K562 (cell line): Measurements from ENCODE around the gene CEP78.

Experiments used
- KAT2B ChIP-seq: IDR thresholded peaks from one replicate; pipeline ENCODE4 v1.6.1; 2012; ENCODE audit warnings: low read depth, mild to moderate bottlenecking, control low read depth, inconsistent platforms, low read length, moderate library complexity
- NCOR1 ChIP-seq: fragments of 450-650 bp; IDR thresholded peaks from 2 replicates; pipeline ENCODE4 v1.6.1; 2016; ENCODE audit warnings: mild to moderate bottlenecking, moderate library complexity
- ZZZ3 ChIP-seq: fragments of 450-650 bp; IDR thresholded peaks from 2 replicates; pipeline ENCODE4 v1.6.1; 2016; ENCODE audit warnings: antibody characterized with exemption, mild to moderate bottlenecking, moderate library complexity

- TF ChIP-seq NCOR1 (no peak), KAT2B (no peak), ZZZ3 (no peak)
These were observed 90.7 kb downstream of the CEP78 start for GRCh38 chr9:78326564-78326963.
